AG10803 (cell line): ENCODE measurements around the gene XIRP2.
"Not testable (repeated sequence)": the region's sequence is repeated elsewhere in the genome, so short reads cannot be mapped to it uniquely, and the experiment has no call there.

Experiments used
- DNase-seq: peaks from one replicate; pipeline ENCODE4 v3.0.0; 2010; ENCODE audit warnings: low read depth
- H3K4me3 ChIP-seq: 2 replicates; pipeline ENCODE4 v1.5.1; 2011; ENCODE audit warnings: mild to moderate bottlenecking, low read length, control low read depth
- CTCF ChIP-seq: conservative IDR thresholded peaks from 2 replicates; pipeline ENCODE4 v1.5.1; 2011; ENCODE audit warnings: mild to moderate bottlenecking, low read length, control low read depth, inconsistent platforms

Gene XIRP2

GRCh38 chr2:167057446-167057845 is 169.2 kb downstream of the XIRP2 start:
- H3K4me3 ChIP-seq = no peak overlapping the region
- no peak for TF ChIP-seq CTCF
- DNase-seq = no peak

GRCh38 chr2:167059173-167059572 is 170.9 kb downstream of the XIRP2 start:
- no peak overlapping the region for H3K4me3 ChIP-seq
- no peak for TF ChIP-seq CTCF
- no peak for DNase-seq

DNA sequence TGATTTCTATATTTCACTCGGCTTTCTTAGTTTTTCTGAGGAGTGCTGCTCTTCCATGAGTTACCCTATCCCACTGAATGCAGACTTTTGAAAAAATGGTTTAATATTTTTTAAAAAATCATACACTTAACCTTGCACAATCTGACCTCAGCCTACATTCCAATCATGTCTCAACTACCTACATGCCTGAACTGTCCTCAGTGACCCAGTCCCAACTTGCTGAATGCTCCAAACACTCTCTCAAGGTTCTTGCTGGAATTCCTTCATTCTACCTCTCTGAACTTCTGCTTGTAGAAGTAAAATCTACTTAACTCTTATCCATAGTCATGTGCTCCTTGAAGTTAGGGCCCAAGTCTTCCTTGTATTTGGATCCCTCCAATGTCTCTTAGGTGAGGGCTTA is 181.6 kb downstream of the XIRP2 start:
- no peak overlapping the region for H3K4me3 ChIP-seq
- no peak for TF ChIP-seq CTCF
- DNase-seq = no peak

DNA sequence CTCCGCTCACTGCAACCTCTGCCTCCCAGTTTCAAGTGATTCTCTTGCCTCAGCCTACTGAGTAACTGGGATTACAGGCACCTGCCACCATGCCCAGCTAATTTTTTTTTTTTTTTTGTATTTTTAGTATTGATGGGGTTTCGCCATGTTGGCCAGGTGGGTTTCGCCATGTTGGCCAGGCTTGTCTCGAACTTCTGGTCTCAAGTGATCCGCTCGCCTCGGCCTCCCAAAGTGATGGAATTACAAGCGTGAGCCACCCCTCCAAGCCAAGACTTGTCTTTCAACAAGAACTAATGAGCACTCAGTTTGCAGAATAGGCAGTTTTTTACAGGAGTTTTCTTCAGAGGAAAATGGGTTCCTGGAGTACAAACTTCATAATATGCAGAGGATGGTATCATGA is 187.4 kb downstream of the XIRP2 start:
- H3K4me3 ChIP-seq, DNase-seq: not testable (repeated sequence)

DNA sequence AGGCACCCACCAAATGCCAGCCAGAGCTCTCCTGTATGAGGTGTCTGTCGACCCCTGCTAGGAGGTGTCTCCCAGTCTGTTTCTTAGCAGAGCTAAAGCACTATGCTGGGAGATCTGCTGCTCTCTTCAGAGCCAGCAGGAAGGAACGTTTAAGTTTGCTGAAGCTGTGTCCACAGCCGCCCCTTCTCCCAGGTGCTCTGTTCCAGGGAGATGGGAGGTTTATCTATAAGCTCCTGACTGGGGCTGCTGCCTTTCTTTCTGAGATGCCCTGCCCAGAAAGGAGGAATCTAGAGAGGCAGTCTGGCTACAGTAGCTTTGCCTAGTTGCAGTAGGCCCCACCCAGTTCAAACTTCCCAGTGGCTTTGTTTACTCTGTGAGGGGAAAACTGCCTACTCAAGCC is 210.7 kb downstream of the XIRP2 start:
- not testable (repeated sequence) for DNase-seq, H3K4me3 ChIP-seq

DNA sequence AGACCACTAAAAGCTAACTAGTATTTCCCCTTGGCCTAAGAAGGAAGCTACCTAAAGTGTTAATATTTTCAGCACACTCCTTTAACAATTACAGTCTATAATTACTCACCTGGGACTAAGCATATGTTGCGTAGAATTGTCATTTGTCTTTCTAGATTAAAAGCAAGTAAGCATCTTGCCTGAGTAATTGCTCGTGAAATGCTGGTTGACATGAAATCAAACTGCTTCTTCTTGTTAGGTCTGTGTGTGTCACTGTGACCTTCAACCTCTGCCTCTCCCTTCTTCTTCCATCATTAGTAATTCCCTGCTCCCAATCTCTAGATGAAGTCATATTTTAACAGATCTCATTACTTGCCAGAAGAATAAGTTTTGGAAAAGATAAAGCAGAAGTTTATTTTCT is 212.2 kb downstream of the XIRP2 start:
- no peak overlapping the region for H3K4me3 ChIP-seq
- no peak for DNase-seq
- no peak for TF ChIP-seq CTCF

GRCh38 chr2:167103028-167103756 is 214.9 kb downstream of the XIRP2 start:
- no peak overlapping the region for H3K4me3 ChIP-seq
- TF ChIP-seq CTCF = no peak
- DNase-seq = no peak

DNA sequence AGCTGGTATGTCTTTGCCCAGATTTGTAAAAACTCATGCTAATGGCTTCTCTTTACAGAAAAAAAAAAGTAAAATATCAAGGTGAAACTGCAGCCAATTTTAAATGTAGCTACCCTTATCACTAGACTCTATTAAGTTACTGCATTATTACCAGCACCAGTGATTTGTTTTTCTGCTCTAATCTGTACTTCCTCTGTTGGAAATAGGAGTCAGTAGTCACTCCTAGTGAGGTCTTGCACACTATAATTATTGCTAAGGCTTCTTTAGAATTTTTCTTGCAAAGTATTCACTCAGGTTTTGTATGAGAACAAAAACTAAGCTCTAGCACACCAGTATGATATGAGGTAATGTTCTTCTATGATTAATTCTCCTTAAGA is 215.5 kb downstream of the XIRP2 start:
- no peak for TF ChIP-seq CTCF
- no peak for DNase-seq
- no peak overlapping the region for H3K4me3 ChIP-seq
